ENCODE results near the gene CCDC30.
"Not testable (repeated sequence)": the region's sequence is repeated elsewhere in the genome, so short reads cannot be mapped to it uniquely, and the experiment has no call there.

The CCDC30 gene

GRCh38 chr1:42533101-42533863 is 70.2 kb downstream of the CCDC30 start:
- no peak for DNase-seq

- no peak for DNase-seq
Measured at GRCh38 chr1:42541104-42541503, 78.0 kb downstream of the CCDC30 start.

GRCh38 chr1:42551180-42551579 is 88.1 kb downstream of the CCDC30 start:
- DNase-seq = peak; percentile 79 to 84

GRCh38 chr1:42551590-42551989 is 88.5 kb downstream of the CCDC30 start:
- no peak for DNase-seq

GRCh38 chr1:42552636-42553035 is 89.5 kb downstream of the CCDC30 start:
- no peak for DNase-seq

- no peak for DNase-seq
Measured at GRCh38 chr1:42557230-42557851, 94.3 kb downstream of the CCDC30 start.

- DNase-seq = no peak
Measured at GRCh38 chr1:42567038-42567437, 104.0 kb downstream of the CCDC30 start.

- no peak for DNase-seq
Measured at GRCh38 chr1:42576935-42577334, 113.8 kb downstream of the CCDC30 start.

- no peak for DNase-seq
Measured at GRCh38 chr1:42586016-42586415, 122.9 kb downstream of the CCDC30 start.

- no peak for DNase-seq
Measured at GRCh38 chr1:42587753-42588152, 124.7 kb downstream of the CCDC30 start.

GRCh38 chr1:42592811-42593210 is 129.7 kb downstream of the CCDC30 start:
- DNase-seq = no peak

- no peak for DNase-seq
Measured at GRCh38 chr1:42593486-42594100, 130.5 kb downstream of the CCDC30 start.

- no peak for DNase-seq
Measured at GRCh38 chr1:42601472-42601871, 138.4 kb downstream of the CCDC30 start.

- DNase-seq = no peak
Measured at GRCh38 chr1:42613803-42614131, 150.7 kb downstream of the CCDC30 start.

- DNase-seq = no peak
Measured at GRCh38 chr1:42618866-42619265, 155.8 kb downstream of the CCDC30 start.

GRCh38 chr1:42620307-42620706 is 157.2 kb downstream of the CCDC30 start:
- DNase-seq = no peak

- DNase-seq = not testable (repeated sequence)
Measured at GRCh38 chr1:42621180-42621579, 158.1 kb downstream of the CCDC30 start.

- DNase-seq = not testable (repeated sequence)
Measured at GRCh38 chr1:42627205-42627604, 164.1 kb downstream of the CCDC30 start.

- DNase-seq = no peak
Measured at GRCh38 chr1:42639116-42639515, 176.0 kb downstream of the CCDC30 start.

- DNase-seq = peak; percentile 75 to 78
Measured at GRCh38 chr1:42646056-42646455, 183.0 kb downstream of the CCDC30 start.

GRCh38 chr1:42657201-42657600 is 194.1 kb downstream of the CCDC30 start:
- peak; percentile 18 to 23 for DNase-seq

- peak; percentile 93 to 97 for DNase-seq
Measured at GRCh38 chr1:42657981-42658876, 195.1 kb downstream of the CCDC30 start, which contains the start of gene PPIH. PPIH (plus strand) TSS chr1:42658423; CDS start chr1:42658447, 24 bp downstream.

- DNase-seq = no peak
Measured at GRCh38 chr1:42658877-42659337, 195.8 kb downstream of the CCDC30 start.

All from Kasumi-1 (cell line).